ENCODE results near the gene RASSF10. TPM values are rescaled to one million over a fixed set of nuclear protein-coding genes. Genes with fewer than 3 reads are reported as not detected.
A peak's percentile ranks its signal among the peaks of the same experiment; 100 is the strongest.

Gene RASSF10
- not detected for polyA plus RNA-seq (2013)

DNA sequence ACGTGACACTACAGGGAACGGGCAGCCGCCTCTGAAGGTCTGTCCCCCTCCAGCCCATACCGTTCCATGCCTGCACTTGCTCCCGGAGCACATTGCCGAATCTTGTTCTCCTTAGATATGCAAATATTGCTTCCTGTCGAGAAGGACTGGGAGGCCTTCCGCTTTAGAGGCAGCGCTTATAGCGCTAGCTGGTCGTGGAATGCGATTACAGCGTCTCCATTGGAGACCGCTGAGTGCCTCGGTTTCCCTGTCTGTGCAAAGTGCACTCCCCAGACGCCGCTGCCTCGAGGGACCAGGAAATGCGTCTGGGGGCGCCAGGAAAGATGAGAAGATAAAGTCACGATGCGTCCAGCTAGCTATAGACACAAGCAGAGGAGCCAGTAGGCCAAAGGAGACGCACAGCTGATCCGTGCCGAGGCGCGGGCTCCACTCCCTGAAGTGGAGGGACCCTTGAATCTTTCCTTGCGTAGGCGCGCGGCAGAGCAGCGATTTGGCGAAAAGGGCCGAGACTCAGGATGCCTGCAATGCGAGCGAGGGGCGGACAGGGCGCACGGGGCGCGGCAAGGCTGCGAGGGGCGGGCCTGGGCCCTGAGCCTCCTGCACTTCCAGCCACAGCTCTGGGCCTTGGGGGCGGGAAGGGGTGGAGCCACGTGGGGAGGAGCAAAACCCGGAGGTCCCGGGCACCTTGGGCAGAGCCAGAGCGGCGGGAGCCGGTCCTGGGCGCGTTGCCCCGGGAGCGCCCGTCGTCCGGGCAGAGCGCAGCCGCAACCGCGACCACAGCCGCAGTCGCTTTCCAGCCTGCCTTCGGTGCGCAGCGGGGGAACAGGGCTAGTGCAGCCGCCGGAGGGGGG lies at the start of gene RASSF10:
RASSF10 (plus strand) TSS at position 692 of the 851 bp plus-strand sequence. CDS start 261 bp downstream, outside the sequence.
- Histone ChIP-seq H3K36me3 (ENCODE audit: control insufficient read depth in 4 of 4, insufficient read depth in 4 of 4, low read length in 3 of 4) (no peaks in the 10 kb centered on the region), H3K4me3 (ENCODE audit: control insufficient read depth in 1 of 7, extremely low read depth in 1 of 7, insufficient read depth in 4 of 7, low read depth in 2 of 7, low read length in 6 of 7) (peak within 1 kb of the TSS in 5 of 7 experiments; percentile 24 to 66 (median 50)), H3K27ac (ENCODE audit: insufficient read depth in 1 of 2, low read depth in 1 of 2, low read length in 2 of 2, poor library complexity in 1 of 2, severe bottlenecking in 2 of 2) (no peak within 1 kb of the TSS), H3K4me1 (ENCODE audit: control extremely low read depth in 1 of 4, control insufficient read depth in 4 of 4, insufficient read depth in 4 of 4, low read length in 3 of 4) (peaks cover 0 to 24% (median 20%) of the 10 kb centered on the region in 4 experiments), H3K27me3 (replicated peaks in 2 of 5; ENCODE audit: control insufficient read depth in 4 of 5, insufficient read depth in 5 of 5, low read length in 4 of 5) (peaks cover 25 to 97% (median 46%) of the 10 kb centered on the region in 5 experiments), H3K9me3 (ENCODE audit: control extremely low read depth in 1 of 5, control insufficient read depth in 4 of 5, insufficient read depth in 2 of 5, low read depth in 1 of 5, low read length in 4 of 5) (peaks cover 0 to 8% (median 0%) of the 10 kb centered on the region in 5 experiments)
- ChIA-PET POLR2A (no interaction called here), CTCF (interaction anchor here (0.7 to 0.9 kb wide), 2 partner anchors 10 to 97 kb away, joined by 3 to 4 read pairs; no protein-coding TSS in a partner anchor)
- DNase-seq: peak; percentile 31 to 63 (median 60)
- WGBS (ENCODE audit: insufficient coverage): 1% methylated on average over 61 of the region's 68 CpGs

DNA sequence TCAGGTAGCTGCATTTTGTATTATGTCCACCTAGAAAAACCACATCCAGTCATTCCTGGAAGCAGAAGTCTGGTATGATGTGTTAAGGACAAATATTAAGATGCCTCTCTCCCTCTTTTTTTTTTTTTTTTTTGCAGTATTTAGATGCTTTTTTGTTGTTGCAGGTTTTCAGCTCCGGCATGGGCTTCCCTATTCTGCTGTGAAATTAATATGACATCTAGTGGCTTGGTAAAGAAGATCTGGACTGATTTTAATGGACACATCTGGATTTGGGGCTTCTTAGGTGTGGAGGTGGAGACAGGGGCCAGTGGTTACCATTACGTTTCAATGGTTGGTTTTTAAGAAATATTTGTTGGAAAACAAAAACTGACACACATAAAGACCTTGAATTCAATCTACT lies 47.5 kb upstream of the RASSF10 start:
- no peaks in the 10 kb centered on the region for H3K36me3 ChIP-seq (ENCODE audit: control insufficient read depth in 4 of 4, insufficient read depth in 4 of 4, low read length in 3 of 4)
- no peaks in the 10 kb centered on the region for H3K4me1 ChIP-seq (ENCODE audit: control extremely low read depth in 1 of 4, control insufficient read depth in 4 of 4, insufficient read depth in 4 of 4, low read length in 3 of 4)
- H3K9me3 ChIP-seq (ENCODE audit: control extremely low read depth in 1 of 5, control insufficient read depth in 4 of 5, insufficient read depth in 2 of 5, low read depth in 1 of 5, low read length in 4 of 5): no peaks in the 10 kb centered on the region
- no peak for DNase-seq
- POLR2A ChIA-PET: interaction anchor here (0.6 kb wide), 1 partner anchor 887 kb away, joined by 3 read pairs; no protein-coding TSS in a partner anchor
- no CpG with 5 or more reads among the region's 2 CpGs for WGBS (ENCODE audit: insufficient coverage)
- H3K27me3 ChIP-seq (replicated peaks in 2 of 5; ENCODE audit: control insufficient read depth in 4 of 5, insufficient read depth in 5 of 5, low read length in 4 of 5): peaks cover 0 to 3% (median 0%) of the 10 kb centered on the region in 5 experiments
- CTCF ChIA-PET: interaction anchor here (1.2 kb wide), 1 partner anchor 49 kb away, joined by 3 read pairs; no protein-coding TSS in a partner anchor
- no peak overlapping the region for H3K4me3 ChIP-seq (ENCODE audit: control insufficient read depth in 1 of 7, extremely low read depth in 1 of 7, insufficient read depth in 4 of 7, low read depth in 2 of 7, low read length in 6 of 7)
- no peak overlapping the region for H3K27ac ChIP-seq (ENCODE audit: insufficient read depth in 1 of 2, low read depth in 1 of 2, low read length in 2 of 2, poor library complexity in 1 of 2, severe bottlenecking in 2 of 2)

DNA sequence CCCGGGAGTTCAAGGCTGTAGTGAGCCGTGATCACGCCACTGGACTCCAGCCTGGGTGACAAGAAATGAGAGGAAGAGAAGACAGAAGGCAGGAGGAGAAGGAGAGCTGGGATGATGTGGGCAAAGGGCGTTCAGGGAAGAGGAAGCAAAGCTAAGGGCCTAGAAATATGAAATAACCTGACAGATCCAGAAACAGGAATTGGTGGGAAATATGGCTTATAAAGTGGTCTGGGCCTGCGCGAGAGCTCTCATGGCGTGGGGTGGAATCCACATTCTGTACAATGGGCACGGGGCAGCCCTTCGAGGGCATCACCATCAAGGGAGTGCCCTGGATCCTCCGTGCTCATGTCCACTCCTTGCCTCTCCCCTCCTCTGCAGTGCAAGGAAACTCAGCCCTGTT lies 46.8 kb upstream of the RASSF10 start:
- WGBS (ENCODE audit: insufficient coverage): 73% methylated on average over 7 of the region's 10 CpGs
- H3K9me3 ChIP-seq (ENCODE audit: control extremely low read depth in 1 of 5, control insufficient read depth in 4 of 5, insufficient read depth in 2 of 5, low read depth in 1 of 5, low read length in 4 of 5): no peaks in the 10 kb centered on the region
- CTCF ChIA-PET: interaction anchor here (1.1 to 3.2 kb wide), 4 partner anchors 48 to 374 kb away, joined by 3 to 10 read pairs (median 4); no protein-coding TSS in a partner anchor

DNA sequence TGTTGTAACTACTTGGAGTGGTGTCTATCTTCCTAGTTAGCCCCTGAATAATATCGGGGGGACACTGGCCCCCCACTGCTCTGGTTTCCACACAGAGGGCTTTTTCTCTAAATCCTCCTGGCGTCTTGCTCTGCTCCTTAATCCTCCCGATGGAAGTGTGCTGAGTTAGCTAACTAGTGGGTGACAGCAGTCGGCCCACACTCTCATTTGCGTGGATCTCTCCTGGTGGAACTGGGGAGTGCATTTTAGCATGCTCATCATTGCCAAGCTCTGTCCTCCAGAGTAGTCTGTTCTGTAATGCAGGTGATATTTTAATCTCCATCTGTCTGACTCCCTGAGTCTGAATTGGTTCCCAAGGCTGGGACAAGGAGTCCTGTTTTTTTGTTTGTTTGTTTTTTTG lies 46.1 kb upstream of the RASSF10 start:
- no peak for DNase-seq
- peaks cover 0 to 3% (median 0%) of the 10 kb centered on the region in 5 experiments for H3K27me3 ChIP-seq (replicated peaks in 2 of 5; ENCODE audit: control insufficient read depth in 4 of 5, insufficient read depth in 5 of 5, low read length in 4 of 5)
- H3K36me3 ChIP-seq (ENCODE audit: control insufficient read depth in 4 of 4, insufficient read depth in 4 of 4, low read length in 3 of 4): no peaks in the 10 kb centered on the region
- no peaks in the 10 kb centered on the region for H3K9me3 ChIP-seq (ENCODE audit: control extremely low read depth in 1 of 5, control insufficient read depth in 4 of 5, insufficient read depth in 2 of 5, low read depth in 1 of 5, low read length in 4 of 5)
- H3K27ac ChIP-seq (ENCODE audit: insufficient read depth in 1 of 2, low read depth in 1 of 2, low read length in 2 of 2, poor library complexity in 1 of 2, severe bottlenecking in 2 of 2): no peak overlapping the region
- H3K4me3 ChIP-seq (ENCODE audit: control insufficient read depth in 1 of 7, extremely low read depth in 1 of 7, insufficient read depth in 4 of 7, low read depth in 2 of 7, low read length in 6 of 7): no peak overlapping the region
- H3K4me1 ChIP-seq (ENCODE audit: control extremely low read depth in 1 of 4, control insufficient read depth in 4 of 4, insufficient read depth in 4 of 4, low read length in 3 of 4): no peaks in the 10 kb centered on the region
- ChIA-PET CTCF (interaction anchor here (1.1 to 3.2 kb wide), 8 partner anchors 152 to 382 kb away, joined by 3 to 22 read pairs (median 6); no protein-coding TSS in a partner anchor), POLR2A (no interaction called here)
- 100% methylated on average over 4 of the region's 5 CpGs for WGBS (ENCODE audit: insufficient coverage)

More for the DNA sequence above, 46.8 kb upstream of the RASSF10 start:
- POLR2A ChIA-PET: interaction anchor here (0.6 kb wide), 2 partner anchors 235 to 886 kb away, joined by 3 read pairs; no protein-coding TSS in a partner anchor
- no peak overlapping the region for H3K4me3 ChIP-seq (ENCODE audit: control insufficient read depth in 1 of 7, extremely low read depth in 1 of 7, insufficient read depth in 4 of 7, low read depth in 2 of 7, low read length in 6 of 7)
- no peaks in the 10 kb centered on the region for H3K4me1 ChIP-seq (ENCODE audit: control extremely low read depth in 1 of 4, control insufficient read depth in 4 of 4, insufficient read depth in 4 of 4, low read length in 3 of 4)
- no peaks in the 10 kb centered on the region for H3K36me3 ChIP-seq (ENCODE audit: control insufficient read depth in 4 of 4, insufficient read depth in 4 of 4, low read length in 3 of 4)
- no peak overlapping the region for H3K27ac ChIP-seq (ENCODE audit: insufficient read depth in 1 of 2, low read depth in 1 of 2, low read length in 2 of 2, poor library complexity in 1 of 2, severe bottlenecking in 2 of 2)
- DNase-seq: peak in 1 of 3 donors; percentile 30
- peaks cover 0 to 3% (median 0%) of the 10 kb centered on the region in 5 experiments for H3K27me3 ChIP-seq (replicated peaks in 2 of 5; ENCODE audit: control insufficient read depth in 4 of 5, insufficient read depth in 5 of 5, low read length in 4 of 5)

DNA sequence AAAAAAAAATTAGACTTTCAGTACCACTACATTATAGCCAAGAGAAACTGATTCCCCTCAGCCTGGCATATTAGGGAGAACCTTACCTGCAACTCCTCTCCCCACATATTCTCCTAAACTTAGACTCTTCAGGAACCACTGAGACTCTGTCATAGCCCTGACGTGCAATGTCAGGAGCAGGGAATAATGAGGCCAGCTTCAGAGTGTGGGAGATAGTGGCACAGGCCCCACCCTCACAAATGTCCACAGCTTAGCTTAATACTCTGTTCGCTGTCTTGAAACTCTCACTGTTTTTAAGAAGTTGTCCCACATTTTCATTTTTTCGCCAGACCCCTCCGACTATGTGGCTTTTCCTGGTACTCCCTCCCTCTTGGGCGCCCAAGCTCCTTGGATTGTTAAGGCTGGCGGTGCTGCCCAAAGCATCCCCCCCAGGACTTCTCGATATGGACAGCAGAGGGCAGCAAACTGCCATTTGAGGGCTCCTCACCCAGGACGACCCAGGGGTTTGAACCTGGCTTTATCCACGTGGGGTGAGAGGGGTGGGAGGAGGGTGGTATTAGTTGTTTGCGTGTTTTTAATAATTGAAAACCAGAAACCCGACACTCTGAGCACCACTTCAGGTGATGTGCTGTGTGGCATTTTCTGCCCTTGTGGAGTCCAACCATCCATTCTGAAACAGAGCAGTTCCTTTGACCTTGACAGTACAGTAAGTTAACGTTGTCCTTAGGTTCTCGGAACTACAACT lies 45.2 kb upstream of the RASSF10 start:
- WGBS (ENCODE audit: insufficient coverage): 15% methylated on average over 4 of the region's 13 CpGs
- Histone ChIP-seq H3K27me3 (replicated peaks in 2 of 5; ENCODE audit: control insufficient read depth in 4 of 5, insufficient read depth in 5 of 5, low read length in 4 of 5) (peaks cover 0 to 3% (median 0%) of the 10 kb centered on the region in 5 experiments), H3K4me3 (ENCODE audit: control insufficient read depth in 1 of 7, extremely low read depth in 1 of 7, insufficient read depth in 4 of 7, low read depth in 2 of 7, low read length in 6 of 7) (no peak overlapping the region), H3K27ac (ENCODE audit: insufficient read depth in 1 of 2, low read depth in 1 of 2, low read length in 2 of 2, poor library complexity in 1 of 2, severe bottlenecking in 2 of 2) (no peak overlapping the region), H3K36me3 (ENCODE audit: control insufficient read depth in 4 of 4, insufficient read depth in 4 of 4, low read length in 3 of 4) (no peaks in the 10 kb centered on the region), H3K4me1 (ENCODE audit: control extremely low read depth in 1 of 4, control insufficient read depth in 4 of 4, insufficient read depth in 4 of 4, low read length in 3 of 4) (no peaks in the 10 kb centered on the region), H3K9me3 (ENCODE audit: control extremely low read depth in 1 of 5, control insufficient read depth in 4 of 5, insufficient read depth in 2 of 5, low read depth in 1 of 5, low read length in 4 of 5) (no peaks in the 10 kb centered on the region)
- ChIA-PET CTCF (interaction anchor here (0.7 to 3.2 kb wide), 16 partner anchors 8 to 386 kb away, joined by 3 to 22 read pairs (median 4); no protein-coding TSS in a partner anchor), POLR2A (no interaction called here)
- peak; percentile 50 to 74 (median 62) for DNase-seq

DNA sequence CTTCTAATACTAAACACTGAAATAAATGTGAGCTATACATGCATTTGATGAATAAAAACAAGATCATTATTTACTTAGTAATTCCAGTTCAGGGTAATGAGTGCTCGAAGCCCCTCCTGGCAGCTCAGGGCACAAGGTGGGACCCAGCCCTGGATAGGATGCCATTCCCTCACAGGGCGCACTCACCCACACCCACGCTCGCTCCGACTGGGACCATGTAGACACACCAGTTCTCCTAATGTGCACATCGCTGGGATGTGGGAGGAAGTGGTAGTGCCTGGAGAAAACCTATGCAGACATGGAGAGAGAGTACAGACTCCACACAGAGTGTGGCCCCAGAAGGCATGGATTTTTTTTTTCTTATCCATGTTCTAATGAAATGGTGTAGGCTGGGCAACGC lies 44.5 kb upstream of the RASSF10 start:
- POLR2A ChIA-PET: no interaction called here
- CTCF ChIA-PET: interaction anchor here (0.7 to 3.2 kb wide), 15 partner anchors 9 to 385 kb away, joined by 3 to 22 read pairs (median 4); no protein-coding TSS in a partner anchor
- DNase-seq: no peak
- Histone ChIP-seq H3K9me3 (ENCODE audit: control extremely low read depth in 1 of 5, control insufficient read depth in 4 of 5, insufficient read depth in 2 of 5, low read depth in 1 of 5, low read length in 4 of 5) (no peaks in the 10 kb centered on the region), H3K27me3 (replicated peaks in 2 of 5; ENCODE audit: control insufficient read depth in 4 of 5, insufficient read depth in 5 of 5, low read length in 4 of 5) (peaks cover 0 to 3% (median 0%) of the 10 kb centered on the region in 5 experiments), H3K4me1 (ENCODE audit: control extremely low read depth in 1 of 4, control insufficient read depth in 4 of 4, insufficient read depth in 4 of 4, low read length in 3 of 4) (no peaks in the 10 kb centered on the region), H3K4me3 (ENCODE audit: control insufficient read depth in 1 of 7, extremely low read depth in 1 of 7, insufficient read depth in 4 of 7, low read depth in 2 of 7, low read length in 6 of 7) (no peak overlapping the region), H3K36me3 (ENCODE audit: control insufficient read depth in 4 of 4, insufficient read depth in 4 of 4, low read length in 3 of 4) (no peaks in the 10 kb centered on the region), H3K27ac (ENCODE audit: insufficient read depth in 1 of 2, low read depth in 1 of 2, low read length in 2 of 2, poor library complexity in 1 of 2, severe bottlenecking in 2 of 2) (no peak overlapping the region)
- 88% methylated on average over 6 of the region's 7 CpGs for WGBS (ENCODE audit: insufficient coverage)

Measured in common myeloid progenitor, CD34-positive (primary cell).